HCT116 (cell line): Measurements from ENCODE around the gene PEDS1. TPM values are rescaled to one million over a fixed set of nuclear protein-coding genes. Genes with fewer than 3 reads are reported as not detected.

Source experiments
- ATAC-seq: fragments of 200-7000 bp; cut with Tn5 transposase; 2 replicates; pipeline ENCODE4 v1.9.1; 2020; ENCODE audit warnings: mild to moderate bottlenecking, moderate library complexity
- BruUV-seq: library from RNA; stranded (reverse); fragments of 400-500 nt; replicated peaks from 2 replicates; lab custom pipeline; 2021; lab: Mats Ljungman, UMichigan
- CTCF ChIA-PET: fragments of 300-600 bp; sonication (Branson Sonifier 250); formaldehyde crosslinking; loops from one replicate; lab custom pipeline; 2021; ENCODE audit warnings: antibody characterized with exemption; lab: Charles Lee
- POLR2A ChIA-PET: fragments of 300-600, 350-600 bp; sonication (Branson Sonifier 250); formaldehyde crosslinking; loops from one replicate; lab custom pipeline; 2021; ENCODE audit warnings: antibody characterized with exemption; lab: Charles Lee
- RAD21 ChIA-PET, 2 experiments: fragments of 300-600 bp; sonication (Branson Sonifier 250); formaldehyde crosslinking; loops; one replicate each; lab custom pipeline; 2023; ENCODE audit warnings: low total read pairs in 2 of 2; ENCODE audit not compliant: uncharacterized antibody in 2 of 2, unreplicated experiment in 2 of 2, low non-redundant PET in 1 of 2; lab: Charles Lee
- DNase-seq: peaks from one replicate; pipeline ENCODE4 v3.0.0-alpha.2; 2010; ENCODE audit warnings: low read depth, low spot score
- H2AFZ ChIP-seq: fragments of 200-600 bp; shearing (Covaris generic), sonication (generic); 2 replicates; pipeline ENCODE4 v1.6.1; 2017; ENCODE audit warnings: low read depth, mixed run types, mixed read lengths, antibody characterized with exemption, low read length; ENCODE audit not compliant: poor library complexity, severe bottlenecking
- H3K27ac ChIP-seq: 2 replicates; pipeline ENCODE4 v1.5.1; 2012; ENCODE audit warnings: low read depth, low read length
- H3K27me3 ChIP-seq: fragments of 200-600 bp; sonication (generic); 2 replicates; pipeline ENCODE4 v1.6.1; 2016; ENCODE audit warnings: mixed run types, low read length, mixed read lengths; ENCODE audit not compliant: insufficient read depth
- H3K36me3 ChIP-seq, 2 experiments: fragments of 200-500 bp in 1 of 2; fragments of 200-600 bp in 1 of 2; sonication (Bioruptor generic) in 1 of 2; sonication (generic) in 1 of 2; 2 replicates each; pipeline versions ENCODE4 v1.5.1 to v1.6.1; 2014 to 2016; ENCODE audit warnings: low read length in 2 of 2, inconsistent platforms in 1 of 2, mixed read lengths in 1 of 2, mixed run types in 1 of 2; ENCODE audit not compliant: insufficient read depth in 2 of 2, control insufficient read depth in 1 of 2
- H3K4me1 ChIP-seq, 2 experiments: fragments of 200-600 bp in 1 of 2; sonication (generic) in 1 of 2; 2 replicates each; pipeline versions ENCODE4 v1.5.1 to v1.6.1; 2012 to 2017; ENCODE audit warnings: low read length in 2 of 2, inconsistent platforms in 1 of 2, mild to moderate bottlenecking in 1 of 2, mixed read lengths in 1 of 2, mixed run types in 1 of 2, moderate library complexity in 1 of 2; ENCODE audit not compliant: insufficient read depth in 2 of 2, control insufficient read depth in 1 of 2
- H3K4me2 ChIP-seq: fragments of 200-600 bp; sonication (generic); 2 replicates; pipeline ENCODE4 v1.6.1; 2017; ENCODE audit warnings: mixed run types, low read length, mixed read lengths
- H3K4me3 ChIP-seq, 2 experiments: fragments of 200-600 bp in 1 of 2; sonication (generic) in 1 of 2; replicated peaks in 1 of 2; 2 replicates each; pipeline ENCODE4 v1.5.1; 2011 to 2016; ENCODE audit warnings: low read length in 2 of 2, control low read depth in 1 of 2, low read depth in 1 of 2, mild to moderate bottlenecking in 1 of 2, mixed read lengths in 1 of 2, mixed run types in 1 of 2
- H3K79me2 ChIP-seq: fragments of 200-600 bp; sonication (generic); 2 replicates; pipeline ENCODE4 v1.6.1; 2017; ENCODE audit warnings: mild to moderate bottlenecking, mixed run types, low read length, moderate library complexity, mixed read lengths; ENCODE audit not compliant: insufficient read depth
- H3K9ac ChIP-seq: fragments of 200-600 bp; sonication (generic); 2 replicates; pipeline ENCODE4 v1.6.1; 2016; ENCODE audit warnings: low read length, mixed read lengths
- H3K9me2 ChIP-seq: fragments of 200-600 bp; sonication (generic), shearing (Covaris generic); 2 replicates; pipeline ENCODE4 v1.6.1; 2017; ENCODE audit warnings: mixed run types, mild to moderate bottlenecking, moderate library complexity; ENCODE audit not compliant: insufficient read depth
- H3K9me3 ChIP-seq, 2 experiments: fragments of 200-500 bp in 1 of 2; fragments of 200-600 bp in 1 of 2; sonication (Bioruptor generic) in 1 of 2; sonication (generic) in 1 of 2; 2 replicates each; pipeline ENCODE4 v1.6.1; 2014 to 2017; ENCODE audit warnings: low read length in 2 of 2, mixed read lengths in 2 of 2, inconsistent platforms in 1 of 2, low read depth in 1 of 2, mild to moderate bottlenecking in 1 of 2, mixed run types in 1 of 2, moderate library complexity in 1 of 2; ENCODE audit not compliant: control insufficient read depth in 1 of 2, insufficient read depth in 1 of 2
- H4K20me1 ChIP-seq: fragments of 200-600 bp; sonication (generic), shearing (Covaris generic); 2 replicates; pipeline ENCODE4 v1.6.1; 2017; ENCODE audit warnings: mixed run types, mild to moderate bottlenecking, moderate library complexity; ENCODE audit not compliant: insufficient read depth
- EZH2phosphoT487 ChIP-seq: fragments of 200-600 bp; IDR thresholded peaks from 2 replicates; pipeline ENCODE4 v1.6.1; 2018; ENCODE audit warnings: antibody characterized with exemption, borderline replicate concordance
- MAX ChIP-seq: IDR thresholded peaks from 2 replicates; pipeline ENCODE4 v1.6.1; 2012
- POLR2A ChIP-seq: IDR thresholded peaks from 2 replicates; pipeline ENCODE4 v1.7.0; 2011; ENCODE audit warnings: borderline replicate concordance; ENCODE audit not compliant: insufficient read depth, insufficient read length; ENCODE audit errors: extremely low read depth
- ZFX ChIP-seq: fragments of 450-650 bp; IDR thresholded peaks from 2 replicates; pipeline ENCODE4 v1.6.1; 2017
- ZNF274 ChIP-seq: fragments of 200-500 bp; sonication (Bioruptor generic); IDR thresholded peaks from 2 replicates; pipeline ENCODE4 v1.6.1; 2014; ENCODE audit warnings: mild to moderate bottlenecking, low read depth, low read length, inconsistent platforms
- intact Hi-C: fragments of 100-400 bp; cut with micrococcal nuclease; formaldehyde crosslinking; loops from 2 replicates; pipeline ENCODE4 v1.10.0; 2022
- total RNA-seq: library from RNA; stranded (reverse); gene quantifications from one replicate; pipeline ENCODE4 v1.2.1, GENCODE V29; 2021; ENCODE audit not compliant: unreplicated experiment

PEDS1 gene
- total RNA-seq, 1 experiment from 2014 or later = 31.9 TPM

GRCh38 chr20:50193836-50194421, 40.4 kb upstream of the PEDS1 start:
- Histone ChIP-seq H3K4me3 (no peak overlapping the region), H3K36me3 (peaks cover 0 to 4% of the 10 kb centered on the region in 2 experiments; a peak in 1 of 4 replicates), H3K9ac (0 out of 2 replicates have a peak overlapping the region, but pooled peaks have one; percentile 85), H3K4me1 (peaks cover 22 to 32% of the 10 kb centered on the region in 2 experiments), H2AFZ (no peak overlapping the region), H3K79me2 (peaks cover 26% of the 10 kb centered on the region), H3K27me3 (no peaks in the 10 kb centered on the region), H3K9me3 (no peaks in the 10 kb centered on the region)
- no peak for ATAC-seq
- no peak for DNase-seq
- no TSS peak for BruUV-seq
- ChIA-PET CTCF (no interaction called here), RAD21 (no interaction called here)
- intact Hi-C loops = loop anchor here (5.0 kb wide), 1 partner anchor 88 kb away; no protein-coding TSS in a partner anchor
- no peak for TF ChIP-seq MAX
- TF ChIP-seq EZH2phosphoT487 = no peak
- no peak for TF ChIP-seq ZNF274
- TF ChIP-seq, all 23 proteins: peak for 0
- Histone ChIP-seq H4K20me1 (peaks cover 7% of the 10 kb centered on the region; the same call in 1 of the 2 replicates), H3K27ac (no peak overlapping the region), H3K9me2 (no peaks in the 10 kb centered on the region), H3K4me2 (peak overlapping the region; percentile 96; the same call in 1 of the 2 replicates)
- POLR2A ChIA-PET = no interaction called here

- TF ChIP-seq ZFX (no peak), POLR2A (peak; percentile 54)
- peak overlapping the region; percentile 85 for H3K9ac ChIP-seq
- H3K9me3 ChIP-seq = no peaks in the 10 kb centered on the region
- DNase-seq (no peak), ATAC-seq (no peak)
- H3K27ac ChIP-seq = peak overlapping the region; percentile 85; the same call in 1 of the 2 replicates
- no peaks in the 10 kb centered on the region for H3K9me2 ChIP-seq
- H3K36me3 ChIP-seq = peaks cover 0 to 4% of the 10 kb centered on the region in 2 experiments; a peak in 1 of 4 replicates
- ChIA-PET RAD21 (no interaction called here), POLR2A (no interaction called here), CTCF (no interaction called here)
- peaks cover 26% of the 10 kb centered on the region for H3K79me2 ChIP-seq
- no peak overlapping the region for H2AFZ ChIP-seq
- intact Hi-C loops = loop anchor here (5.0 kb wide), 1 partner anchor 89 kb away; no protein-coding TSS in a partner anchor
- BruUV-seq = no TSS peak
- no peaks in the 10 kb centered on the region for H3K27me3 ChIP-seq
- peaks cover 22 to 38% of the 10 kb centered on the region in 2 experiments for H3K4me1 ChIP-seq
- H4K20me1 ChIP-seq = peaks cover 7% of the 10 kb centered on the region; the same call in 1 of the 2 replicates
- peak overlapping the region; percentile 96 for H3K4me2 ChIP-seq
- peak overlapping the region; percentile 68 to 91 for H3K4me3 ChIP-seq
Observed at GRCh38 chr20:50193199-50193835, 39.8 kb upstream of the PEDS1 start.
